Spleen (tissue), 11 donors: ENCODE data around the gene TLE5. TPM values are rescaled to one million over a fixed set of nuclear protein-coding genes. Genes with fewer than 3 reads are reported as not detected.

Source experiments
- DNase-seq: peaks from one replicate; pipeline ENCODE4 v3.0.0-alpha.2; 2020
- H3K27ac ChIP-seq, 8 donors: fragments of 200-600 bp; sonication (generic) in 7 of 8; 1 replicate in 4 of 8; 2 replicates in 4 of 8; pipeline versions ENCODE4 v1.5.0 to v1.8.0; 2016 to 2021; ENCODE audit warnings: inconsistent platforms in 4 of 8, mild to moderate bottlenecking in 4 of 8, moderate library complexity in 1 of 8
- H3K27me3 ChIP-seq, 7 donors: fragments of 200-600 bp; sonication (generic) in 6 of 7; replicated peaks in 1 of 7; 1 replicate in 4 of 7; 2 replicates in 3 of 7; pipeline versions ENCODE4 v1.5.0 to v1.8.0; 2016 to 2021; ENCODE audit warnings: inconsistent platforms in 3 of 7, mild to moderate bottlenecking in 1 of 7
- H3K36me3 ChIP-seq, 6 donors: fragments of 200-600 bp; sonication (generic) in 5 of 6; 1 replicate in 4 of 6; 2 replicates in 2 of 6; pipeline versions ENCODE4 v1.5.0 to v1.8.0; 2016 to 2021; ENCODE audit warnings: inconsistent platforms in 2 of 6
- H3K4me1 ChIP-seq, 6 donors: fragments of 200-600 bp; sonication (generic) in 5 of 6; 1 replicate in 3 of 6; 2 replicates in 3 of 6; pipeline versions ENCODE4 v1.5.0 to v1.8.0; 2016 to 2021; ENCODE audit warnings: inconsistent platforms in 3 of 6
- H3K4me3 ChIP-seq, 8 donors: fragments of 200-600 bp; sonication (generic) in 7 of 8; 1 replicate in 4 of 8; 2 replicates in 4 of 8; pipeline versions ENCODE4 v1.5.0 to v1.8.0; 2016 to 2021; ENCODE audit warnings: inconsistent platforms in 4 of 8, mild to moderate bottlenecking in 4 of 8, moderate library complexity in 2 of 8
- H3K9me3 ChIP-seq, 8 donors: fragments of 200-600 bp; sonication (generic) in 7 of 8; 1 replicate in 4 of 8; 2 replicates in 4 of 8; pipeline versions ENCODE4 v1.5.0 to v1.8.0; 2016 to 2021; ENCODE audit warnings: inconsistent platforms in 4 of 8
- POLR2A ChIP-seq, 3 donors: fragments of 450-650 bp; IDR thresholded peaks; one replicate each; pipeline ENCODE4 v1.5.1; 2017; ENCODE audit warnings: antibody characterized with exemption in 3 of 3, mild to moderate bottlenecking in 1 of 3
- POLR2AphosphoS5 ChIP-seq, 3 donors: sonication (generic); formaldehyde crosslinking; IDR thresholded peaks; one replicate each; pipeline ENCODE4 v1.5.1; 2017; ENCODE audit warnings: antibody characterized with exemption in 3 of 3
- WGBS, 5 donors: extraction: QIAGEN DNeasy Blood & Tissue Kit in 3 of 5; methylation state at CpG; one replicate each; pipeline versions ENCODE4 v1.1.5 to v1.1.7; 2013 to 2018; 5-methylcytosine and 5-hydroxymethylcytosine counted together
- intact Hi-C: fragments of 100-400 bp; cut with DNase I; formaldehyde crosslinking; loops from one replicate; pipeline ENCODE4 v1.15.0; 2023; ENCODE audit warnings: low total_unique reads
- polyA plus RNA-seq, 3 donors: library from polyadenylated mRNA; stranded (reverse); fragments of 200-250 nt; gene quantifications; one replicate each; pipeline ENCODE4 v1.2.1, GENCODE V29; 2013
- total RNA-seq, 7 donors: library from RNA; depleted of rRNA in 3 of 7; stranded (reverse); fragments of >200 nt in 3 of 7; fragmentation: NEBNext Ultra II Directional in 4 of 7; extraction: Animal tissue kit (Norgen Biotek cat#: 25700) in 4 of 7; gene quantifications; one replicate each; pipeline versions ENCODE4 v1.1.0 to v1.2.1, GENCODE V29; 2016 to 2021
- TF ChIP-seq, protein P1 (sequence below), 11 experiments: fragments of 200-600 bp in 7 of 11; fragments of 450-650 bp in 4 of 11; sonication (generic) in 4 of 11; IDR thresholded peaks in 8 of 11; conservative IDR thresholded peaks in 3 of 11; 1 replicate in 7 of 11; 2 replicates in 4 of 11; pipeline versions ENCODE4 v1.4.0 to v1.8.0; 2016 to 2021; ENCODE audit warnings: antibody characterized with exemption in 11 of 11, inconsistent platforms in 4 of 11, mild to moderate bottlenecking in 1 of 11
- donor health status: healthy with polysubstance abuse.
- donor health status: DM: no; HTN: no; CAD: no; lungs with moderate emphysema.
- donor health status: DM: no; HTN: no; CAD: no.
- donor health status: Bipolar disorder and iron deficiency.
- donor health status: healthy.
- donor health status: DM: no; HTN: no; CAD: no.
- donor health status: DM: yes; HTN: yes; CAD: no.

Gene TLE5
- total and polyA plus RNA-seq, 10 donors = 325 to 618 (median 435) TPM

GRCh38 chr19:3041761-3042620 lies 20.3 kb downstream of the TLE5 start:
- Histone ChIP-seq H3K27ac (peak overlapping the region in 6 of 8 donors; percentile 48 to 70 (median 54)), H3K27me3 (peaks cover 0 to 29% (median 4%) of the 10 kb centered on the region in 7 donors), H3K4me3 (no peak overlapping the region), H3K36me3 (no peaks in the 10 kb centered on the region), H3K9me3 (no peaks in the 10 kb centered on the region), H3K4me1 (peaks cover 0 to 42% (median 12%) of the 10 kb centered on the region in 6 donors)
- DNase-seq = no peak
- 17 to 26% (median 22%) methylated on average over 18 to 39 of the region's 40 CpGs for WGBS, 5 donors
- intact Hi-C loops = no loop called here
- TF ChIP-seq, protein P1, sequence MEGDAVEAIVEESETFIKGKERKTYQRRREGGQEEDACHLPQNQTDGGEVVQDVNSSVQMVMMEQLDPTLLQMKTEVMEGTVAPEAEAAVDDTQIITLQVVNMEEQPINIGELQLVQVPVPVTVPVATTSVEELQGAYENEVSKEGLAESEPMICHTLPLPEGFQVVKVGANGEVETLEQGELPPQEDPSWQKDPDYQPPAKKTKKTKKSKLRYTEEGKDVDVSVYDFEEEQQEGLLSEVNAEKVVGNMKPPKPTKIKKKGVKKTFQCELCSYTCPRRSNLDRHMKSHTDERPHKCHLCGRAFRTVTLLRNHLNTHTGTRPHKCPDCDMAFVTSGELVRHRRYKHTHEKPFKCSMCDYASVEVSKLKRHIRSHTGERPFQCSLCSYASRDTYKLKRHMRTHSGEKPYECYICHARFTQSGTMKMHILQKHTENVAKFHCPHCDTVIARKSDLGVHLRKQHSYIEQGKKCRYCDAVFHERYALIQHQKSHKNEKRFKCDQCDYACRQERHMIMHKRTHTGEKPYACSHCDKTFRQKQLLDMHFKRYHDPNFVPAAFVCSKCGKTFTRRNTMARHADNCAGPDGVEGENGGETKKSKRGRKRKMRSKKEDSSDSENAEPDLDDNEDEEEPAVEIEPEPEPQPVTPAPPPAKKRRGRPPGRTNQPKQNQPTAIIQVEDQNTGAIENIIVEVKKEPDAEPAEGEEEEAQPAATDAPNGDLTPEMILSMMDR (IDR thresholded peaks at IDR 0.05 in 8 of 11, conservative IDR thresholded peaks at IDR 0.05 in 3 of 11) = no peak
- no peak for TF ChIP-seq POLR2A (IDR thresholded peaks at IDR 0.05)

DNA sequence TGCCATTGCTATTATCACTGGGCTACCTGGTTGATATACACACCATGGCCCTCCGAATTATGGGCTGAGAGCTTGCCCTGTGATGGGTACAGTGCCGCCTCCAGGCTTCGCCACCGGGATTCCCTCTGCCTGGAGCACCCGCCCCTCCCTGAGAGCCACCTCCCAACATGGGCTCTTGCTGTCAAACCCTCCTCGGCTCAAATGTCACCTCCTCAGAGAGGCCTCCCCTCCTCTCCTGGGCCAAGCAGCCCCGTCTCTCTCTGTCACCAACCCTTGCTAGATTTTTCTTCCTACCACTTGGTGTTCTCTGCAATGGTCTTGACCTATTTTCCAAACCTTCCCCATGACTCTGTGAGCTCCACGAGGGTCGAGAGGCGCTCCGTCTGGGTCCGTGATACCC lies 21.0 kb downstream of the TLE5 start:
- Histone ChIP-seq H3K36me3 (no peaks in the 10 kb centered on the region), H3K4me3 (no peak overlapping the region), H3K4me1 (peaks cover 3 to 44% (median 17%) of the 10 kb centered on the region in 6 donors), H3K27ac (peak overlapping the region in 5 of 8 donors; percentile 31 to 70 (median 53)), H3K27me3 (peaks cover 0 to 25% (median 4%) of the 10 kb centered on the region in 7 donors), H3K9me3 (no peaks in the 10 kb centered on the region)
- DNase-seq = no peak
- intact Hi-C loops = no loop called here
- TF ChIP-seq POLR2A (IDR thresholded peaks at IDR 0.05) (no peak), POLR2AphosphoS5 (IDR thresholded peaks at IDR 0.05) (no peak)
- TF ChIP-seq, protein P1 (IDR thresholded peaks at IDR 0.05 in 8 of 11, conservative IDR thresholded peaks at IDR 0.05 in 3 of 11) = no peak
- 73 to 88% (median 79%) methylated on average over 12 of the region's 12 CpGs for WGBS, 5 donors

- peaks cover 7 to 57% (median 26%) of the 10 kb centered on the region in 6 donors for H3K4me1 ChIP-seq
- TF ChIP-seq, protein P1 (IDR thresholded peaks at IDR 0.05 in 8 of 11, conservative IDR thresholded peaks at IDR 0.05 in 3 of 11) = no peak
- TF ChIP-seq POLR2A (IDR thresholded peaks at IDR 0.05) (no peak), POLR2AphosphoS5 (IDR thresholded peaks at IDR 0.05) (no peak)
- H3K27ac ChIP-seq = no peak overlapping the region
- intact Hi-C loops = loop anchor here (10.0 kb wide), 1 partner anchor 65 kb away; the partner anchor contains the start of gene TLE6
- H3K9me3 ChIP-seq = no peaks in the 10 kb centered on the region
- no peaks in the 10 kb centered on the region for H3K36me3 ChIP-seq
- no peak for DNase-seq
- H3K27me3 ChIP-seq = peaks cover 0 to 21% (median 4%) of the 10 kb centered on the region in 7 donors
- H3K4me3 ChIP-seq = no peak overlapping the region
- WGBS, 5 donors = 77 to 84% (median 80%) methylated on average over 14 to 17 of the region's 17 CpGs
Observed at GRCh38 chr19:3039641-3040077, 22.6 kb downstream of the TLE5 start.

GRCh38 chr19:3039125-3039524 lies 23.2 kb downstream of the TLE5 start:
- 74 to 84% (median 76%) methylated on average over 5 of the region's 5 CpGs for WGBS, 5 donors
- Histone ChIP-seq H3K27ac (no peak overlapping the region), H3K27me3 (peaks cover 0 to 21% (median 4%) of the 10 kb centered on the region in 7 donors), H3K4me1 (peaks cover 10 to 62% (median 30%) of the 10 kb centered on the region in 6 donors), H3K36me3 (no peaks in the 10 kb centered on the region), H3K4me3 (no peak overlapping the region), H3K9me3 (no peaks in the 10 kb centered on the region)
- intact Hi-C loops = loop anchor here (10.0 kb wide), 1 partner anchor 64 kb away; the partner anchor contains the start of gene TLE6
- TF ChIP-seq POLR2A (IDR thresholded peaks at IDR 0.05) (no peak), POLR2AphosphoS5 (IDR thresholded peaks at IDR 0.05) (no peak)
- TF ChIP-seq, protein P1 (IDR thresholded peaks at IDR 0.05 in 8 of 11, conservative IDR thresholded peaks at IDR 0.05 in 3 of 11) = no peak
- DNase-seq = no peak
